NCI-H187 treated with DMSO at 0.1 percent for 48 hours (cell line): ENCODE measurements around the gene MRM3.
"Not testable (repeated sequence)": the region's sequence is repeated elsewhere in the genome, so short reads cannot be mapped to it uniquely, and the experiment has no call there.

Experiments used
- DNase-seq: peaks from one replicate; lab custom pipeline; 2025; lab: John Stamatoyannopoulos, UW

The MRM3 gene, protein sequence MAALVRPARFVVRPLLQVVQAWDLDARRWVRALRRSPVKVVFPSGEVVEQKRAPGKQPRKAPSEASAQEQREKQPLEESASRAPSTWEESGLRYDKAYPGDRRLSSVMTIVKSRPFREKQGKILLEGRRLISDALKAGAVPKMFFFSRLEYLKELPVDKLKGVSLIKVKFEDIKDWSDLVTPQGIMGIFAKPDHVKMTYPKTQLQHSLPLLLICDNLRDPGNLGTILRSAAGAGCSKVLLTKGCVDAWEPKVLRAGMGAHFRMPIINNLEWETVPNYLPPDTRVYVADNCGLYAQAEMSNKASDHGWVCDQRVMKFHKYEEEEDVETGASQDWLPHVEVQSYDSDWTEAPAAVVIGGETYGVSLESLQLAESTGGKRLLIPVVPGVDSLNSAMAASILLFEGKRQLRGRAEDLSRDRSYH

DNA sequence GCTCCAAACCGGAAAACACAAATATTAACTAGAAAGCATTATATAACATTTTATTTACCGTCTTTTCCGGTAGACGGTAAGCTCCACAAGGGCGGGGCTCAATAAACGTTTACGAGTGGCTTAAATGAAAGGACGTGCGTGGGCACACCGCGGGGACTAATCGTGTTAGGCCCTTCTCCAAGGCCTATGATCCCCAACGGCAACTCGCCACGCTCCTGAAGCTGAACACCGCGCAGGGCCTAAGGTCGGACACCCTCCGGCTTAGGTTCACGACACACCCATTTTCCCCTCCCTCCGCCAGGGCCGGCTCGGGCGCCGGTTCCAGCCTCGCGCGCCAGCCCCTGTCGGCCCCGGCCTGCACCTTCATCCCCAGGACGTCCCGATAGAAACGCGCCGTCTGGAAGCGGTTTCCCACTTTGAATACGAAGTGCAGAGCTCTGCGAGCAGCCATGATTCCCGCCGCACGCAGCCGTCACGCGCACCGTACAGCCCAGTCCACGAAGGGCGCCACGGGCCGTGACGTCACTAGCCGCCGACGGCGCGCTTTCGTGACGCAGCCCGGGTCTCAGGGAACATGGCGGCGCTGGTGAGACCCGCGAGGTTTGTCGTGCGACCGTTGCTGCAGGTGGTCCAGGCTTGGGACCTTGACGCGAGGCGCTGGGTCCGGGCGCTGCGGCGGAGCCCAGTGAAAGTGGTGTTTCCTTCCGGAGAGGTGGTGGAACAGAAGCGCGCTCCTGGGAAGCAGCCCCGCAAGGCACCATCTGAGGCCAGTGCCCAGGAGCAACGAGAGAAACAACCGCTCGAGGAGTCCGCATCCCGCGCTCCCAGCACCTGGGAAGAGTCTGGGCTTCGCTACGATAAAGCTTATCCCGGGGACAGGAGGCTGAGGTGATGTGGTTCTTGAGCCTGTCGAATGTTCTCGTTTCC, at the start of gene MRM3, which contains the start of gene GLOD4:
Gene MRM3, plus strand, starts transcription at position 549 of the 927 bp plus-strand sequence. Its CDS starts 26 bp downstream, at position 575.
Gene GLOD4, minus strand, starts transcription at position 476 of the 927 bp plus-strand sequence. Its CDS starts 25 bp downstream, at position 451.
- DNase-seq: peak; percentile 31

DNA sequence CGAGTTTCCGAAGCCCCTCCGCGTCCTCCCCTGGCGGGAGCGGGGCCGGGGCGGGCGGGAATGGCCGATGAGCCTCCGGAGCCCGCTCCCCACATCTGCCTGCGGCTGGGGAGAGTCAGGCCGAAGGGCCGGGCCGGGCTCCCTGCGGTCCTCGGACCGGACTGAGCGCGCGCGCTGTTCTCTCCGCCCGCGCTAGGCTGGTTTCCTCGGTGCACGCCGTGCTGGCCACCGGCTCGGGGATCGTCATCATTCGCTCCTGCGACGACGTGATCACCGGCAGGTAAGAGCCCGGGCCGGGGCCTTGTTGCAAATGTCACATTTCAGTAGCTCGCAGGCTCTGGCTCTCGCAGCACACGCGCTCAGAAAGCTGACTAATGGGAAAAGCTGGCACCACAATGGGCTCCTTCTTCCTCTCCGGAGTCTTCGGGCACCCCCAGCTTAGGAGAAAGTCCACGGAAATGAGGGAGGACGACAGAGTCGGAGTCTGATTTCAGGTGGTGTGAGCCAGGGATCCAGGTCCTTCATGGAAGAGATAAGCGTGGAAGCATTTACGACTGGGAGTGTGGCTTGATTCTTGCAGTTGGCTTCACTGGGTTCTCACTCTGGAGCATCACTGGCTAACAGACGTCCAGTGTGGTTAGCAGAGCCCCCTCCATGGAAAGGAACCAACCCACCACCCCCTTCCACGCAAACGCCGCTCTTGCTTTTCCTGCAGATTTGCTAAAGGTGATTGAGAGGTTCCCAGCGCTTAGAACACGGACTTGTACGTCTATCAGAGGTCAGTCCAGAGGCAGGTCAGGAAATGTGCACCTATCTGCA, 49.0 kb upstream of the MRM3 start:
- DNase-seq: no peak

DNA sequence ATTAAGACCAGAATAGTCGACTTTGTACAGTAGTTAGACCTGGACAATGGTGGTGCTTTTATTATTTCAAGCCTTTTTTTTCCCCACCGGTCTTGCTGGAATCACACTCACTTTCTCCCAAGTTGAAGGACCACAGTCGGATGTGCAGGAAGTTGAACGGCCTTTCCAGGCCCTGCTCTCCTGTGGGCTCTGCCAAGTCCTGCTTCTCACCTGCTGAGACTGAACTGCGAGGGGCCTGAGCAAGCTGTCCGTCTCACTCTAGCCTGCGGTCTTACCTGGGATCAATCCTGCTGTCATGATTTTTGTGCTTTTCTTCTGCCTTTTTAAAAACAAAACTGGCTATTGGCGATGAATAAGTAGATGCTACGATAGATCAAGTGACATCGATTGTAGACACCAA, 48.4 kb upstream of the MRM3 start:
- DNase-seq: no peak

DNA sequence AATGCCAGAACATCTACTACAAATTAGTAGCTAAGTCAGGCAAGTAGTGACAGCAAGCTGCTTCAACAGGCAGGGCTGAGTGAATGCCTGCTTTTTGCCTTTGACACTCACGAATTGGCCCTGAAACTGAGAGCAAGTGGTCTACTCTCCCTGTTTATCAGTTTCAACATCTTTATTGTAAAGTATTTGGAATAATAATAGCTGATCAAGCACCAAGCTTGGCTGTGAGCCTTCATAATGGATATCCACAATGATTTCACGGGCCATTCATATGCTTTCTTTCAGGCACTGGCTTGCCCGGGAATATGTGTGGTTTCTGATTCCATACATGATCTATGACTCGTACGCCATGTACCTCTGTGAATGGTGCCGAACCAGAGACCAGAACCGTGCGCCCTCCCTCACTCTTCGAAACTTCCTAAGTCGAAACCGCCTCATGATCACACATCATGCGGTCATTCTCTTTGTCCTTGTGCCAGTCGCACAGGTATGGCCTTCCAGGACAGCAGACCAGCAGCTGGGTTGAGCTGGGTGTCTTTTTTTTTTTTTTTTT, 44.5 kb upstream of the MRM3 start:
- DNase-seq: no peak

DNA sequence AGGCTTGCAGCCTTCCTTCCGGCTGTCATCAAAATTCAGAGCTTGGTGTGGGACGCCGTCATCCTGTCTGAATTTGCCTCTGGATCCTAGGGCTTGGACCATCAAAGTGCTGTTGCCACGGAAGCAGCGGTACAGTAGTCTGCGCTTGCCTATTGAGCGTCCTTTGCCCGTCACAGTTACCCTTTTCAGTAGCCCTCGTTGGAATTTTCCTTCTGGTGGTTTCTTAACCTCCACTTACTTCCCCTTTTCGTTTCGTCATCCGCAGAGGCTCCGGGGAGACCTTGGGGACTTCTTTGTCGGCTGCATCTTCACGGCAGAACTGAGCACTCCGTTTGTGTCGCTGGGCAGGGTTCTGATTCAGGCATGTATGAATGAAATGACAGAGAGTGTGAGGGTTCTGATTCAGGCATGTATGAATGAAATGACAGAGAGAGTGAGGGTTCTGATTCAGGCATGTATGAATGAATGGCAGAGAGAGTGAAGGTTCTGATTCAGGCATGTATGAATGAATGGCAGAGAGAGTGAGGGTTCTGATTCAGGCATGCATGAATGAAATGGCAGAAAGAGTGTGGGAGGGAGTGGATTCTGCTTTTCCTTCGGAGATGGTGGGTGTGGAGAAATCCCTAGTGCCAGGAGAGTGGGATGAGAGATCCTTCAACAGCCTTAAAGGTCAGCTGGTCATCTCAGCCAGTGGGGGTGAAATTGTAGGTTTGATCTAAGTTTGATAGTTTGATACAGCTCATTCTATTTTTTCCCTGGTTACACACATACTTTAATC, 41.7 kb upstream of the MRM3 start:
- DNase-seq: no peak

DNA sequence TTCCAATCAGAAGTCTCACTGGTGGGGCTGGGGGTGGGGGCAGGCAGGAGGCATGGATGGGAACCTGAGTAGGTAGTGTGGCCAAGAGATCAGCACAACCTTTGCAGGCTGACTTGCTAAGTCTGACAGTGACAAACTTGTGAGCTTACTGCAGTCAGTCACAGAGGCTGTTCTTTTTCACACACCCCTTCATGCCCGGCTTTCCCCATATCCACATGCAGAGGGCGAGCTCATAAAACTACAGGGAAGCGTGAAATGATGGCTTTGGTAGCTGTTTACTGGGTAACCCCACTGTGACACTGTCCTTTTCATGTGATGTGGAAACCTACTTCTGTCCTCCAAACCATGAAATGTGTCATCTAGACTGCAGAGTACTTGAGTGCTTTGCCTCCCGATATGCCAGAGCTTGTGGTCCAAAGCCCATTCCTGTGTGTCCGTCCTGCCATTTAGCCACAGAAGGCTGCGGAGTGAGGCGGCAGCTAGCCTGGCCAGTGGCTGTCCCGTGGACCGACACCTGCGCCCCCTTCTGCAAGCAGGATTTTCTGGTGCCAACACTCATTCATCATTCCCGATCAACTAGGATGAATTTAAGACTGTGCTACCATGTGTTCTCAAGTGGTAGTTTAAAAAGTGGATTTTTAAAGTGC, 39.9 kb upstream of the MRM3 start:
- DNase-seq: no peak

DNA sequence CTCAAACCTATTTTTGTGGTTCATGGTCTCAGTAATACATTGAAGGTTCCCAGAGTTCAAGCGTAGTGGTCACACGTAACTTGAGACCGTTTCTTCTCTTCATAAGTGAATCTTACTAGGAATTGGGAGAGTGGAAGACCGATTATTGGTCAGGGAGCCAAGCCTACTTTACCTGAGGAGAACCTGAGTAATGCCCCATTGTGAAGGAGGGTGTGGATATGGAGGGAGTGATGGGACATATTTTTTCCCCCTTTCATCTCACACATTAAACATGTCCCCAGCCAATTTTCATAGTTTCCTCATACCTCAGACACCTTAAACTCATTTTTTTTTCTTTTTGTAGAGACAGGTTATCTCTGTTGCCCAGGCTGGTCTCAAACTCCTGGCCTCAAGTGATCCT, 39.0 kb upstream of the MRM3 start:
- DNase-seq: no peak

DNA sequence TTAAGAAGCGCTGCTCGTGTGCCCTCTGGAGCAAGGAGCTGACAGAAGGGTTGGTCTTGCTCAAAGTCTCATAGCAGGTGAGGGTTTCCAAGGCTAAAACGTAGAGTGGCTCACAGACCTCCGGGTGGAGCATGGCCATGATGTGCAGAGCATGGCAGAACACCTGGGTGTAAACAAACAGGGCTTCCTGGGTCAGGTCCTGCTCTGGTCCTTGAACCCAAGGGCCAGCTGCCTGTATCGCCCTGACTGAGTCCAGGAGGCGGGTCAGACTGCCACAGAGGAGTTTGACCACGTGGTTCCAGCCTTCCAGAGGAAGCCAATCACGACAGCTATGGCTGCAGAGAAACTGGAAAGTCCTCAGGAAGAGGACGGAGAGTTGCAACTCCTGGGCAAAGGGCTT, 37.2 kb upstream of the MRM3 start:
- DNase-seq: no peak

DNA sequence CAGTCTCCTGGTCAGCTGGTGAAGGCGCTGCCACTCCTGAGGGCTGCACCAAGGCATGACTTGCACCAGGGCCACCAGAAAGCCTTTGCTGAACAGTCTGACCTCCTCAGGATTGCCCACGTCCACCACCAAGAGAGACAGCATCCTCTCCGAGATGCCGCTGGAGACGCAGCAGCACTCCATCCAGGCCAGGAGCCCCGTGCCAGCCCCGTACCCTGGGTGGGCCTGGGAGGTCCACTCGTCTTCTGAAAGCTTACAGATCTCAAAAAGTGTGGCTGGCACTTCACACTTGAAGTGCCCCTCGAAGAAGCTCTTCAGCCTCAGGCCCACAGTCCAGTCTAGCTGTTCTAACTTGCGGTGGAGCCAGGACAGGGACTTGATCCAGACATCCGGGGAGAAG, 36.7 kb upstream of the MRM3 start:
- DNase-seq: no peak

DNA sequence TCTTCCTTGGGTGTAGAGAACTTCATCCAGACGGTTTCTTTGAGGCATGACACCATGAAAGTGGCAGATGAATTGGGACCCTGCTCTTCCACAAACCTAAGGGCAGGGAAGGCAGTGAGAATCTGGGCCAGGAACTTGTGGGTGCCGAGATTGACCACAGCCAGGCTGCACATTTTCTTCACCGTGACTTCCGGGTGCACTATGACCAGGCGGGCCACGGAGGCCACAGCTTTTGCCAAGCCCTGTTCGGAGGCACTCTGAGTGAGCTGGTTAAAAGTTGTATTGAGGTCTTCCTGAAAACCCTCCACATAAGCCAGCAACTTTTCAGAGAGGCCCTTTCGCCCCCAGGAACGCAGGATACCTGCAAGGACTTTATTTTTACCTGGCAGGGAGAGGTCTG, 36.0 kb upstream of the MRM3 start:
- DNase-seq: no peak

DNA sequence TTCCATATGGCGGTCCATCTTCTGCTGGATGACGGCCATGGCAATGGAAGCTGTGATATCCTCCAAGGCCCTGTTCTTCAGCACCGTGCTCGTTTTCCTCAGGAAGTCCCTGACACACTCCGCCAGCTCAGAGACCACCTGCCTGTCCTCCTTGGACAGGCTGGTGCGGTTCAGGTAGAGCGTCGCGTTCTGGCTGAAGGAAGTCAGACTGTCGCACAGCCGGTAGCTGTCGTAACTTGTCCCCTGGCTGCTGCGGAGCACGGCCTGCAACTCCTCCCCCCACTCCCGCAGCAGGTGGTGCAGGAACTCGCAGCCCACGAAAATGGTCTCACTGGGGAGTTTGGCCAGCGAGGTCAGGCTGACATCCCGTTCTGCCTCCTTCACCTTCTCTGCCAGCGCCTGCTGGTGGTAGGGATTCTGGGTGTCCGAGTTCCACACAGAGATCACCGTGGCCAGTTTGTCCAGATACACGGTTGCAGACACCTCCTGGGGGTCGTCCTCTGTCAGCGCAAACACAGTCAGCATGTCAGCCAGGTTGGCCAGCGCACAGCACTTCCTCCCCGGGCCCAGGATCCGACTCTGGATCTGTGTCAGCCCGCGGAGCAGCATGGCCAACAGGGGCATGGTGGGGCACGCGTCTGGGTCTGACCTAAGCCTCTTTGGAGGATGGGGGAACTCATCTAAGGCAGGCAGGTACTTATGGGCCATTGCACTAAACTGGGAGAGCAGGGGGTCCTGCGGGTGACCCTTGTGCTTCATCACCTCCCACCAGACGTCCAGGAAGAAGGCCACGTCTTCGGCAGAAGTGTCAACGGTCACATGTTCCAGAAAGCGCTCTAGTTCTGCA, 35.1 kb upstream of the MRM3 start:
- no peak for DNase-seq

DNA sequence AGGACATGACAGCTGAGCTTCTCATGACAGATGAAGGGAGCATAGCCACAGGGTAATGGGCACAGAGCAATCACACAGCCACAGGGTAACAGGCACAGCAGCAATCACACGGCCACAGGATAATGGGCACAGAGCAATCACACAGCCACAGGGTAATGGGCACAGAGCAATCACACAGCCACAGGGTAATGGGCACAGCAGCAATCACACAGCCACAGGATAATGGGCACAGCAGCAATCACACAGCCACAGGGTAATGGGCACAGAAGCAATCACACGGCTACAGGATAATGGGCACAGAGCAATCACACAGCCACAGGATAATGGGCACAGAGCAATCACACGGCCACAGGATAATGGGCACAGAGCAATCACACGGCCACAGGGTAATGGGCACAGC, 33.5 kb upstream of the MRM3 start:
- not testable (repeated sequence) for DNase-seq

DNA sequence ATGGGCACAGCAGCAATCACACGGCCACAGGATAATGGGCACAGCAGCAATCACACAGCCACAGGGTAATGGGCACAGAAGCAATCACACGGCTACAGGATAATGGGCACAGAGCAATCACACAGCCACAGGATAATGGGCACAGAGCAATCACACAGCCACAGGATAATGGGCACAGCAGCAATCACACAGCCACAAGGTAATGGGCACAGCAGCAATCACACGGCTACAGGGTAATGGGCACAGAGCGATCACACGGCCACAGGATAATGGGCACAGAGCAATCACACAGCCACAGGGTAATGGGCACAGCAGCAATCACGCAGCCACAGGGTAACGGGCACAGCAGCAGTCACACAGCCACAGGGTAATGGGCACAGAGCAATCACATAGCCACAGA, 32.8 kb upstream of the MRM3 start:
- not testable (repeated sequence) for DNase-seq

DNA sequence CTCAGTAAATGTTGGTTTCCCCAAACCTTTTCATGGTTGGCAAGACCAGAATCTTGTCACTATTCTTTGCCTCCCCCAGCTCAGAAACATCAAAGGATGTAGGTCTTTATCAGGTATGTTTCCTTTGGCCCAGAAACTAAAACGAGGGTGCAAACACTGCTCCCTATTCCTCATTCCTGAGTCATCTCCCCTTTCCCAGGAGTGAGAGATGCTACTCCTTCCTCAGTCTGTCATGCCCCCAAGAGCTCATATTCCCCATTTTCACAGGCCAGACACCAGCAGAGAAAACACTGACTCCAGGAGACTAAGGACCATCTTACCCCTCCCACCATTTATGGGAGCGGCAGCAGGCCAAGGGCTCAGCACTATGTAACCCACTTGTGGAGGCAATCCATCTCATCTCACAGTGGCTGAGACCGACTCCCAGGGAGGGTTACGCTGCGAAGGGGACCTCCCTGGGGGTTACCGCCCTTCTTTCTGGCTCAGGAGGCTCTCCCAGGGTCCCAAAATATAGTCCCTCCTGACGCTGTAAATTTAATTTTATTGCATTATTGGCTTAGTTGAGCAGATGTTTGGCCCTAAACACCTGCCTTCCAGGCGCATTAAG, 31.6 kb upstream of the MRM3 start:
- DNase-seq: no peak

DNA sequence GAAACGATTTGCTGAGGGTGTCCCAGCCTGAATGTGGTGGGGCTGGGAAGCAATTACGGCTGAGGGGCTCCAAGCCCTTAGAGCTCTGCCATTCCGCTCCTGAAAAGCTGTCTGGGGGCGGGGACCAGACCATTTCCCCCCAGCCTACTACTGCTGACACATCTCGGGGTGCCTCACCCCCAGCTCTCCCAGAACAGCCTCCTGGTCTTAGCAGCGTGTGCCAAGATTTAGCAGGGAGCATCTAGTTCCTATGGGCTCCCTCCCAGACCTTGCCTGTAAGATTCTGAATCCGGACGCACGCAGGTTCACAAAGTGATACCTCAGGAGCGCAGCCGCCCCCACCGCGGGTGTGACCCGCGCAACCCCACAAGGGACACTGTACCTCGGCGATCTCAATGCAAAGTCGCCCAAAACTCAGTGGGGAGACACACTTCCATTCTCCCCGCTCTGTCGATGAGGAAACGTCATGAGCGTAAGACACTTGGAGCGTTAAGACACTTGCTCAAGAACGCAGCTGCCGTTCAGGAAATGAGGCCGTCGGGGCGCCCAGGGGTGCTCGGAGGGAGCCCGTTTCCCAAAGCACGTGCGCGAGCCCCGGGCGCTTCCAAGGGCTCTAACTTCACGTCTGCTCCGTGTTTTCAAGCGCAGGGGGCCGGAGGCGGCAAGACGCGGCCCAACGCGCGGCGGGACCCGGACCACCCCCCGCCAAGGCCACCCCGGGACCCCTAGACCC, 30.7 kb upstream of the MRM3 start:
- no peak for DNase-seq

DNA sequence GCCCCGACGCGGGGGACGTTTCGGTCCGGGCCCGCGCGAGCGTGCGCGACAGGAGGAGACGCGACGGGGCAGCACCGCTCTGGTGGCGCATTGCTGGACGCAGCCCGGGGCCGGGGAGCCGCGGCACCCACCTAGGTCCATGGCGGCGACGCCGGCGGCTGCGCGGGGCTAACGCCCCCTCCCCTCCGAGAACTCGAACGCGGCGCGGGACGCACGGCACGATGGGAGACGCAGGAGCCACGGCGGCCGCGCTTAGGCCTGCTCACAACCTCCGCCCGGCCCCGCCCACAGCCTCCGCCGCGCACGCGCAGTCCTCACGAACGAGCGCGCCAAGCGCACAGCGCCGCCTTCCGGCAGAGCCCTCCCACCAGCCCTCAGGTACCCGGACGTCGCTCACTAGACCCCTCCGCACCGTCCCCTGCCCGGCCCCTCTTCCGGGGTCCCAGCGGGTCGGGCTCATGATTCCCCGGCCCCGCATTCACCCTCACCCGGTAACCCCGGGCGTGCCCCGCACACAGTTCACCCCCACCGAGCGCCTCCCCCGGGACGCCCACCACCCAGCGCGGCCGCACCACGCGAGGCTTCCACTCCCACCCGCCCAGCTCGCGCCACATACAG, 30.0 kb upstream of the MRM3 start, which contains the start of gene GEMIN4:
Gene GEMIN4, minus strand, starts transcription at position 263 of the 618 bp plus-strand sequence. Its CDS starts 122 bp downstream, at position 141.
- no peak for DNase-seq

DNA sequence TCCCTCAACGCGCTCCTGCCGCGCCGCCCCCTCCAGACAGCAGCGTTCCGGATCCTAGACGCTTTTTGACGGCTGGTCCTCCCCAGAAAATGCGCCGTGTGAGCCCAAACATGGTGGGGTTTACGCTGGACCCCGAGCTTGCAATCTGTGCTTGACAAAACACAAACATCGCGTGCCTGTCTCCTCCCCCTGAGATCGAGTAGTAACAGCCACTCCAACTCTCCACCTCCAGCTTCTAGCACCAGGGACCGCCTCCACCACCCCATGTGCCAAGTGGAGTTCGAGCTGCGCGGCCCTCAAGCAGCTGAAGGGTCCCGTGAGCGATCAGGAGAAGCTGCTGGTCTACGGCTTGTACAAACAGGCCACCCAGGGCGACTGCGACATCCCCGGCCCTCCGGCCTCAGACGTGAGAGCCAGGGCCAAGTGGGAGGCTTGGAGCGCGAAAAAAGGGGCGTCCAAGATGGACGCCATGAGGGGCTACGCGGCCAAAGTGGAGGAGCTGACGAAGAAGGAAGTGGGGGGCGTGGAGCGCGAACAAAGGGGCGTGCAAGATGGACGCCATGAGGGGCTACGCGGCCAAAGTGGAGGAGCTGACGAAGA, 29.4 kb upstream of the MRM3 start:
- no peak for DNase-seq
